Lung (tissue), 12 donors: ENCODE results near the gene ATF3. TPM values are rescaled to one million over a fixed set of nuclear protein-coding genes. Genes with fewer than 3 reads are reported as not detected.

ENCODE experiments used
- ATAC-seq: fragments of 200-7000 bp; cut with Tn5 transposase; one replicate; pipeline ENCODE4 v1.9.1; 2020; ENCODE audit warnings: moderate number of reproducible peaks; ENCODE audit not compliant: insufficient read depth, low FRiP score
- DNase-seq, 3 donors: peaks; one replicate each; pipeline ENCODE4 v3.0.0-alpha.2; 2013 to 2017
- H3K27ac ChIP-seq, 2 donors: one replicate each; pipeline ENCODE4 v1.5.1; 2013; ENCODE audit warnings: mild to moderate bottlenecking in 2 of 2, moderate library complexity in 2 of 2, control low read depth in 1 of 2, inconsistent platforms in 1 of 2, low read depth in 1 of 2, low read length in 1 of 2
- H3K27me3 ChIP-seq, 3 donors: one replicate each; pipeline ENCODE4 v1.5.1; 2013; ENCODE audit warnings: low read length in 2 of 3; ENCODE audit not compliant: control insufficient read depth in 3 of 3, insufficient read depth in 3 of 3
- H3K36me3 ChIP-seq, 4 donors: one replicate each; pipeline ENCODE4 v1.5.1; 2013; ENCODE audit warnings: low read length in 4 of 4, mild to moderate bottlenecking in 1 of 4, moderate library complexity in 1 of 4; ENCODE audit not compliant: control insufficient read depth in 4 of 4, insufficient read depth in 4 of 4
- H3K4me1 ChIP-seq, 5 donors: one replicate each; pipeline ENCODE4 v1.5.1; 2013; ENCODE audit warnings: low read length in 5 of 5, mild to moderate bottlenecking in 2 of 5, moderate library complexity in 1 of 5; ENCODE audit not compliant: control insufficient read depth in 5 of 5, insufficient read depth in 5 of 5
- H3K4me3 ChIP-seq: one replicate; pipeline ENCODE4 v1.5.1; 2013; ENCODE audit warnings: mild to moderate bottlenecking, control low read depth, moderate library complexity
- H3K9ac ChIP-seq, 2 donors: one replicate each; pipeline ENCODE4 v1.5.1; 2013; ENCODE audit warnings: low read length in 2 of 2, control low read depth in 1 of 2; ENCODE audit not compliant: insufficient read depth in 1 of 2
- H3K9me3 ChIP-seq, 4 donors: one replicate each; pipeline ENCODE4 v1.5.1; 2013; ENCODE audit warnings: low read length in 3 of 4, mild to moderate bottlenecking in 1 of 4, moderate library complexity in 1 of 4; ENCODE audit not compliant: control insufficient read depth in 4 of 4, insufficient read depth in 3 of 4
- CTCF ChIP-seq: IDR thresholded peaks from 2 replicates; pipeline ENCODE4 v1.5.1; 2012; ENCODE audit warnings: mild to moderate bottlenecking; ENCODE audit errors: control extremely low read depth, extremely low read depth
- WGBS, 2 donors: extraction: QIAGEN DNeasy Blood & Tissue Kit; methylation state at CpG; one replicate each; pipeline ENCODE4 v1.1.7; 2013; 5-methylcytosine and 5-hydroxymethylcytosine counted together
- polyA plus RNA-seq, 2 donors: library from polyadenylated mRNA; stranded (reverse); fragments of 200-250 nt; gene quantifications; one replicate each; pipeline ENCODE4 v1.2.1, GENCODE V29; 2013
- total RNA-seq, 2 donors: library from RNA; depleted of rRNA in 1 of 2; stranded (reverse); fragments of >200 nt in 1 of 2; gene quantifications; one replicate each; pipeline ENCODE4 v1.2.1, GENCODE V29; 2014 to 2021
- donor health status: control.
- donor health status: control.
- donor health status: Bipolar disorder and iron deficiency.
- donor health status: healthy.
- donor health status: DM: yes; HTN: yes; CAD: no.

Gene ATF3
- total and polyA plus RNA-seq, 4 donors = 15.9 to 44.1 (median 24.4) TPM

DNA sequence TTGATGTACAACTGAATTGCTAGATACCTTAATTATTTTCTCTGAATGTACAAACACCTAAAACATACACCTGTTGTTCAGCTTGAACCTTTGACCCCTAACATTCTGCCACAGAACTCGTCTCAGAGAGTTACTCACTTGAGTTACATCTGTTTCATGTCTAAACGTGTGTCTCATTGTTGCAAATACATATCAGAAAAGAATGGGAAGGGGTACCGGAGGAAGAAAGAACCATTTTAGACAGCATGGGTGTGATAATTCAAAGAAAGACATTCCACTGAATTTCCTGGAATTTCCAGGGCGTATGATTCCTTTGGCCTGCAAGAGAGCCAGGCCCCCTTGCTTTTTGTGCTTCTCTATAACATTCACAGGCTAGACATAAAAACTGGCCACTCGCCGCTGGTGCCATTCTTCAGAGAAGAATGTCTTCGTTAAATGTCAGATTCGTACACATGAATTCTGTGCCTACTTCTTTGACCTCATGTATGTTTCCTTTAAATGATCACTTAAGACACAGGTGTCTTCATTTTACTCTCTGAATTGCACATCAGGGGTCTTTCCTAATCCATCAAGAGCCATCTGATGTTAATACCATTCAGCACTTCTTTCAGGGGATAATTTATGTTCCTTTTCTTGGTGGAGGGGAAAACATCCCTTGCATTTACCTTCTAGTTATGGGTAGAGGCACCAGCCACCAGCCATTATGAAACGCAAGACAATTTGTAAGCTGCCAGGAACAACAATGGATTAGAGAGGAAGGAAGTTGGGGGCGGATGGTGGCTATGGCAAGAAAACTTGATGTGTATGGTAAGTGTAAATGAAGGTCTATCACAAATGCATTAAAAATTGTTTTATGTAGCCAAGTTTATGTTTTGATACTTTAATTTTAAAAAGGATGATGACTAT lies 12.7 kb downstream of the ATF3 start:
- no peak for ATAC-seq
- no peak overlapping the region for H3K27ac ChIP-seq
- DNase-seq = no peak
- WGBS, 2 donors = 81 to 83% methylated on average over 10 of the region's 10 CpGs
- no peak overlapping the region for H3K9ac ChIP-seq
- H3K4me1 ChIP-seq = no peaks in the 10 kb centered on the region
- no peaks in the 10 kb centered on the region for H3K9me3 ChIP-seq
- peaks cover 0 to 34% (median 16%) of the 10 kb centered on the region in 4 donors for H3K36me3 ChIP-seq
- H3K27me3 ChIP-seq = peaks cover 0 to 3% (median 0%) of the 10 kb centered on the region in 3 donors
- no peak overlapping the region for H3K4me3 ChIP-seq
- no peak for TF ChIP-seq CTCF

- no peak for TF ChIP-seq CTCF
- WGBS, 2 donors = 35 to 42% methylated on average over 1 of the region's 1 CpG
- no peak overlapping the region for H3K27ac ChIP-seq
Measured at GRCh38 chr1:212621949-212622305, 13.4 kb downstream of the ATF3 start.

GRCh38 chr1:212622467-212622866 lies 13.9 kb downstream of the ATF3 start:
- peaks cover 0 to 26% (median 12%) of the 10 kb centered on the region in 4 donors for H3K36me3 ChIP-seq
- no peak for TF ChIP-seq CTCF
- H3K4me1 ChIP-seq = no peaks in the 10 kb centered on the region
- peaks cover 0 to 3% (median 0%) of the 10 kb centered on the region in 3 donors for H3K27me3 ChIP-seq
- no peak overlapping the region for H3K9ac ChIP-seq
- H3K4me3 ChIP-seq = no peak overlapping the region
- DNase-seq (no peak), ATAC-seq (no peak)
- no peak overlapping the region for H3K27ac ChIP-seq
- 84 to 92% methylated on average over 3 of the region's 3 CpGs for WGBS, 2 donors
- no peaks in the 10 kb centered on the region for H3K9me3 ChIP-seq

More at GRCh38 chr1:212621949-212622305, 13.4 kb downstream of the ATF3 start:
- DNase-seq = no peak
- peaks cover 0 to 3% (median 0%) of the 10 kb centered on the region in 3 donors for H3K27me3 ChIP-seq
- H3K4me1 ChIP-seq = no peaks in the 10 kb centered on the region
- no peaks in the 10 kb centered on the region for H3K9me3 ChIP-seq
- H3K36me3 ChIP-seq = peaks cover 0 to 29% (median 14%) of the 10 kb centered on the region in 4 donors
- ATAC-seq = no peak
- H3K9ac ChIP-seq = no peak overlapping the region
- H3K4me3 ChIP-seq = no peak overlapping the region
